ENCODE results near the gene TBCA.
"Not testable (repeated sequence)": the region's sequence is repeated elsewhere in the genome, so short reads cannot be mapped to it uniquely, and the experiment has no call there.

TBCA gene

GRCh38 chr5:77771452-77771851 lies 4.7 kb downstream of the TBCA start:
- DNase-seq: no peak

- DNase-seq: no peak
Measured at GRCh38 chr5:77770293-77771005, 5.7 kb downstream of the TBCA start.

GRCh38 chr5:77768978-77769377 lies 7.2 kb downstream of the TBCA start:
- DNase-seq: no peak

GRCh38 chr5:77767301-77767700 lies 8.8 kb downstream of the TBCA start:
- DNase-seq: no peak

GRCh38 chr5:77761606-77762005 lies 14.5 kb downstream of the TBCA start:
- peak; percentile 4 for DNase-seq

- no peak for DNase-seq
Measured at GRCh38 chr5:77758141-77758938, 17.8 kb downstream of the TBCA start.

- DNase-seq: no peak
Measured at GRCh38 chr5:77751328-77752023, 24.7 kb downstream of the TBCA start.

- not testable (repeated sequence) for DNase-seq
Measured at GRCh38 chr5:77750928-77751327, 25.2 kb downstream of the TBCA start.

GRCh38 chr5:77748160-77748559 lies 28.0 kb downstream of the TBCA start:
- no peak for DNase-seq

- DNase-seq: no peak
Measured at GRCh38 chr5:77744116-77744515, 32.0 kb downstream of the TBCA start.

GRCh38 chr5:77743181-77743580 lies 33.0 kb downstream of the TBCA start:
- no peak for DNase-seq

- DNase-seq: no peak
Measured at GRCh38 chr5:77741608-77742007, 34.5 kb downstream of the TBCA start.

GRCh38 chr5:77734885-77735284 lies 41.3 kb downstream of the TBCA start:
- no peak for DNase-seq

GRCh38 chr5:77733130-77733529 lies 43.0 kb downstream of the TBCA start:
- DNase-seq: no peak

- DNase-seq: no peak
Measured at GRCh38 chr5:77727190-77727589, 48.9 kb downstream of the TBCA start.

- no peak for DNase-seq
Measured at GRCh38 chr5:77725616-77726015, 50.5 kb downstream of the TBCA start.

GRCh38 chr5:77724934-77725333 lies 51.2 kb downstream of the TBCA start:
- DNase-seq: no peak

- DNase-seq: no peak
Measured at GRCh38 chr5:77719666-77720363, 56.3 kb downstream of the TBCA start.

GRCh38 chr5:77718934-77719610 lies 57.1 kb downstream of the TBCA start:
- DNase-seq: no peak

- DNase-seq: no peak
Measured at GRCh38 chr5:77709993-77710685, 66.0 kb downstream of the TBCA start.

GRCh38 chr5:77709340-77709739 lies 66.8 kb downstream of the TBCA start:
- no peak for DNase-seq

GRCh38 chr5:77707791-77708190 lies 68.3 kb downstream of the TBCA start:
- no peak for DNase-seq
